ENCODE results near the gene NSUN6.
"Not testable (repeated sequence)": the region's sequence is repeated elsewhere in the genome, so short reads cannot be mapped to it uniquely, and the experiment has no call there.

NSUN6 gene

GRCh38 chr10:18649364-18649959, 1.9 kb downstream of the NSUN6 start:
- no peak for TF ChIP-seq CTCF (conservative IDR thresholded peaks at IDR 0.05; ENCODE audit: control insufficient read depth, insufficient read depth, low read depth, low read length)
- H3K4me3 ChIP-seq (ENCODE audit: control insufficient read depth, low read depth, low read length), result no peak overlapping the region
- DNase-seq (ENCODE audit: low read depth), result no peak

- H3K4me3 ChIP-seq (ENCODE audit: control insufficient read depth, low read depth, low read length), result no peak overlapping the region
- DNase-seq (ENCODE audit: low read depth), result no peak
- TF ChIP-seq CTCF (conservative IDR thresholded peaks at IDR 0.05; ENCODE audit: control insufficient read depth, insufficient read depth, low read depth, low read length), result no peak
These were observed 3.4 kb downstream of the NSUN6 start for GRCh38 chr10:18647945-18648344.

GRCh38 chr10:18647151-18647550, 4.2 kb downstream of the NSUN6 start:
- no peak overlapping the region for H3K4me3 ChIP-seq (ENCODE audit: control insufficient read depth, low read depth, low read length)
- no peak for TF ChIP-seq CTCF (conservative IDR thresholded peaks at IDR 0.05; ENCODE audit: control insufficient read depth, insufficient read depth, low read depth, low read length)
- no peak for DNase-seq (ENCODE audit: low read depth)

GRCh38 chr10:18639719-18640118, 11.7 kb downstream of the NSUN6 start:
- not testable (repeated sequence) for DNase-seq (ENCODE audit: low read depth); H3K4me3 ChIP-seq (ENCODE audit: control insufficient read depth, low read depth, low read length)

- not testable (repeated sequence) for DNase-seq (ENCODE audit: low read depth); H3K4me3 ChIP-seq (ENCODE audit: control insufficient read depth, low read depth, low read length)
These were observed 14.0 kb downstream of the NSUN6 start for GRCh38 chr10:18637400-18637799.

GRCh38 chr10:18635995-18636394, 15.4 kb downstream of the NSUN6 start:
- H3K4me3 ChIP-seq (ENCODE audit: control insufficient read depth, low read depth, low read length), result no peak overlapping the region
- no peak for DNase-seq (ENCODE audit: low read depth)
- TF ChIP-seq CTCF (conservative IDR thresholded peaks at IDR 0.05; ENCODE audit: control insufficient read depth, insufficient read depth, low read depth, low read length), result no peak

GRCh38 chr10:18632500-18632899, 18.9 kb downstream of the NSUN6 start:
- not testable (repeated sequence) for H3K4me3 ChIP-seq (ENCODE audit: control insufficient read depth, low read depth, low read length); DNase-seq (ENCODE audit: low read depth)

- DNase-seq (ENCODE audit: low read depth), result peak; percentile 77
These were observed 23.9 kb downstream of the NSUN6 start for GRCh38 chr10:18627452-18628018.

GRCh38 chr10:18625886-18626285, 25.5 kb downstream of the NSUN6 start:
- no peak overlapping the region for H3K4me3 ChIP-seq (ENCODE audit: control insufficient read depth, low read depth, low read length)
- no peak for DNase-seq (ENCODE audit: low read depth)
- no peak for TF ChIP-seq CTCF (conservative IDR thresholded peaks at IDR 0.05; ENCODE audit: control insufficient read depth, insufficient read depth, low read depth, low read length)

More at GRCh38 chr10:18627452-18628018, 23.9 kb downstream of the NSUN6 start:
- H3K4me3 ChIP-seq (ENCODE audit: control insufficient read depth, low read depth, low read length), result peak overlapping the region; percentile 56

- DNase-seq (ENCODE audit: low read depth), result peak; percentile 36
- H3K4me3 ChIP-seq (ENCODE audit: control insufficient read depth, low read depth, low read length), result not testable (repeated sequence)
These were observed 27.7 kb downstream of the NSUN6 start for GRCh38 chr10:18623671-18624070.
